Adrenal gland (tissue), 12 donors: ENCODE results near the gene ARL10. TPM values are rescaled to one million over a fixed set of nuclear protein-coding genes. Genes with fewer than 3 reads are reported as not detected.

Experiments used
- DNase-seq, 7 donors: peaks; one replicate each; pipeline ENCODE4 v3.0.0-alpha.2; 2019 to 2020
- H3K27ac ChIP-seq, 5 donors: fragments of 200-600 bp; sonication (generic) in 4 of 5; 1 replicate in 3 of 5; 2 replicates in 2 of 5; pipeline versions ENCODE4 v1.5.1 to v1.8.0; 2016 to 2020; ENCODE audit warnings: mild to moderate bottlenecking in 1 of 5
- H3K27me3 ChIP-seq: fragments of 200-600 bp; 2 replicates; pipeline ENCODE4 v1.8.0; 2021
- H3K36me3 ChIP-seq, 2 donors: fragments of 200-600 bp; replicated peaks in 1 of 2; 1 replicate in 1 of 2; 2 replicates in 1 of 2; pipeline versions ENCODE4 v1.5.1 to v1.8.0; 2018 to 2022
- H3K4me1 ChIP-seq, 2 donors: fragments of 200-600 bp; replicated peaks in 1 of 2; 1 replicate in 1 of 2; 2 replicates in 1 of 2; pipeline versions ENCODE4 v1.5.1 to v1.8.0; 2018 to 2021
- H3K4me3 ChIP-seq, 4 donors: fragments of 200-600 bp; sonication (generic) in 3 of 4; one replicate each; pipeline ENCODE4 v1.5.1; 2016 to 2018
- H3K9me3 ChIP-seq, 3 donors: fragments of 200-600 bp; sonication (generic) in 1 of 3; replicated peaks in 1 of 3; 1 replicate in 2 of 3; 2 replicates in 1 of 3; pipeline versions ENCODE4 v1.5.1 to v1.8.0; 2016 to 2021
- CTCF ChIP-seq, 6 experiments: fragments of 450-650 bp in 4 of 6; fragments of 200-600 bp in 2 of 6; sonication (generic) in 1 of 6; IDR thresholded peaks; 1 replicate in 5 of 6; 2 replicates in 1 of 6; pipeline versions ENCODE4 v1.5.1 to v1.8.0; 2016 to 2021; ENCODE audit warnings: antibody characterized with exemption in 6 of 6, mild to moderate bottlenecking in 2 of 6, moderate library complexity in 1 of 6
- POLR2A ChIP-seq, 2 donors: fragments of 450-650 bp; IDR thresholded peaks; one replicate each; pipeline ENCODE4 v1.6.1; 2017; ENCODE audit warnings: antibody characterized with exemption in 2 of 2, mild to moderate bottlenecking in 2 of 2, moderate library complexity in 1 of 2
- WGBS, 4 donors: extraction: QIAGEN DNeasy Blood & Tissue Kit in 2 of 4; methylation state at CpG; one replicate each; pipeline versions ENCODE4 v1.1.5 to v1.1.7; 2013 to 2017; 5-methylcytosine and 5-hydroxymethylcytosine counted together
- intact Hi-C, 2 donors: fragments of 100-400 bp; cut with DNase I; formaldehyde crosslinking; loops; one replicate each; pipeline versions ENCODE4 v1.14.1 to v1.15.0; 2022 to 2023
- polyA plus RNA-seq, 3 donors: library from polyadenylated mRNA; stranded (reverse); fragments of 200-250 nt in 2 of 3; fragments of 350-450 nt in 1 of 3; fragmentation: Illumina TruSeq in 1 of 3; extraction: RNeasy Lipid Tissue Mini Kit (QIAGEN cat#74804) in 1 of 3; gene quantifications; one replicate each; pipeline ENCODE4 v1.2.3, GENCODE V29; 2013 to 2014
- total RNA-seq, 9 donors: library from RNA; depleted of rRNA in 4 of 9; stranded (reverse); fragments of >200 nt in 4 of 9; fragments of 120-200 nt in 1 of 9; fragmentation: NEBNext Ultra II Directional in 1 of 9; extraction: Animal tissue kit (Norgen Biotek cat#: 25700) in 1 of 9; gene quantifications; one replicate each; pipeline versions ENCODE4 v1.1.0 to v1.2.4, GENCODE V29; 2013 to 2023
- donor health status: healthy with polysubstance abuse.
- donor health status: Bipolar disorder and iron deficiency.
- donor health status: DM: yes; HTN: yes; CAD: no.
- donor health status: DM: no; HTN: no; CAD: no.
- donor health status: DM: no; HTN: no; CAD: no.
- donor health status: DM: yes; HTN: yes; CAD: no.

Gene ARL10
- total and polyA plus RNA-seq, 12 donors: 1.6 to 8.8 (median 3.2) TPM

- Histone ChIP-seq H3K36me3 (peaks cover 0 to 31% of the 10 kb centered on the region in 2 donors), H3K9me3 (no peaks in the 10 kb centered on the region), H3K27ac (no peak overlapping the region), H3K4me1 (no peaks in the 10 kb centered on the region), H3K4me3 (no peak overlapping the region), H3K27me3 (no peaks in the 10 kb centered on the region)
- intact Hi-C loops: no loop called here
- no peak for DNase-seq
- 86 to 89% (median 87%) methylated on average over 22 of the region's 22 CpGs for WGBS, 4 donors
- no peak for TF ChIP-seq POLR2A (IDR thresholded peaks at IDR 0.05)
- no peak for TF ChIP-seq CTCF (IDR thresholded peaks at IDR 0.05)
Observed at GRCh38 chr5:176401281-176402205, 36.3 kb downstream of the ARL10 start.

GRCh38 chr5:176405656-176406435 is 40.6 kb downstream of the ARL10 start:
- 83 to 92% (median 90%) methylated on average over 18 to 20 of the region's 20 CpGs for WGBS, 4 donors
- peaks cover 5 to 8% of the 10 kb centered on the region in 2 donors for H3K4me1 ChIP-seq
- no peaks in the 10 kb centered on the region for H3K9me3 ChIP-seq
- H3K27me3 ChIP-seq: no peaks in the 10 kb centered on the region
- TF ChIP-seq CTCF (IDR thresholded peaks at IDR 0.05) (no peak), POLR2A (IDR thresholded peaks at IDR 0.05) (no peak)
- H3K4me3 ChIP-seq: no peak overlapping the region
- intact Hi-C loops: no loop called here
- no peak for DNase-seq
- no peak overlapping the region for H3K27ac ChIP-seq
- peaks cover 0 to 39% of the 10 kb centered on the region in 2 donors for H3K36me3 ChIP-seq

- Histone ChIP-seq H3K36me3 (peaks cover 0 to 39% of the 10 kb centered on the region in 2 donors), H3K4me1 (peaks cover 12 to 15% of the 10 kb centered on the region in 2 donors), H3K4me3 (no peak overlapping the region), H3K27ac (no peak overlapping the region), H3K27me3 (no peaks in the 10 kb centered on the region), H3K9me3 (no peaks in the 10 kb centered on the region)
- DNase-seq: peak in 3 of 7 donors; percentile 5 to 37 (median 9)
- intact Hi-C loops: no loop called here
- WGBS, 4 donors: 84 to 91% (median 87%) methylated on average over 9 of the region's 9 CpGs
- TF ChIP-seq CTCF (IDR thresholded peaks at IDR 0.05) (no peak), POLR2A (IDR thresholded peaks at IDR 0.05) (no peak)
Observed at GRCh38 chr5:176406436-176407052, 41.3 kb downstream of the ARL10 start.
